ENCODE data around the gene DLGAP4. TPM values are rescaled to one million over a fixed set of nuclear protein-coding genes. Genes with fewer than 3 reads are reported as not detected.

Gene DLGAP4
- total and polyA plus RNA-seq, 10 of the 15 experiments (the other 5 are each of a cell fraction or from before 2014, with no cell fraction given): 0.42 to 43.3 (median 19.0) TPM

DNA sequence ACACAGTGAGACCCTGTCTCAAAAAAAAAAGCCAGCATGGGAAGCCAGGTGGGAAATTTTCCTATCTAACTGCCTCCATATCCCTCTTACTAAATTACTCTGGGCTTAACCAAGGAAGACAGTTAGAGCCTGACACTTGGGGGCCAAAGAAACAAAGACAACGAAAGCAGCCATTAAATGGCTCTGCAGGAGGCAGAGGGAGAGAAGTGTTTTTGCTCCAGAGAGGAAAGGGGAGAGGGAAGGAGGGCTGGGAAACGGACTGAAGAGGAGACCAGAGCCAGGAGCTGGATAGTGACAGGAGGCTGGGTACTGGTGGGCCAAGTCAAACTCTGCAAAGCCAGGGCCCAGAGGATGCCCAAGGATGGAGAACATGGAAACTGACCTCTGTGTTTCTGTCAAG lies 256.6 kb downstream of the DLGAP4 start:
- ChIA-PET SMC1A (ENCODE audit: uncharacterized antibody, unreplicated experiment) (interaction anchor here (1.2 kb wide), 1 partner anchor 8 kb away, joined by 5 read pairs; no protein-coding TSS in a partner anchor), RAD21 (ENCODE audit: unreplicated experiment) (no interaction called here), CTCF (no interaction called here), POLR2A (interaction anchor here (1.1 kb wide), 1 partner anchor 9 kb away, joined by 3 read pairs; no protein-coding TSS in a partner anchor)
- no TSS peak for BruUV-seq (replicated peaks)
- intact Hi-C loops (cut with micrococcal nuclease; ENCODE audit: unreplicated experiment): no loop called here
- in situ Hi-C loops (cut with MboI): no loop called here
- TF ChIP-seq CBFB (IDR thresholded peaks at IDR 0.05; ENCODE audit: low read depth): no peak
- no peak for TF ChIP-seq TCF7 (IDR thresholded peaks at IDR 0.05; ENCODE audit: borderline replicate concordance)
- TF ChIP-seq NFIC (IDR thresholded peaks at IDR 0.05; ENCODE audit: low read depth, low read length): no peak
- TF ChIP-seq STAT1 (conservative IDR thresholded peaks at IDR 0.05): no peak
- no peak for TF ChIP-seq ZNF207 (IDR thresholded peaks at IDR 0.05; ENCODE audit: borderline replicate concordance)
- TF ChIP-seq EP300 (IDR thresholded peaks at IDR 0.05; ENCODE audit: borderline replicate concordance in 1 of 2, control insufficient read depth in 1 of 2, low read depth in 2 of 2, low read length in 2 of 2): no peak
- TF ChIP-seq, protein P1, sequence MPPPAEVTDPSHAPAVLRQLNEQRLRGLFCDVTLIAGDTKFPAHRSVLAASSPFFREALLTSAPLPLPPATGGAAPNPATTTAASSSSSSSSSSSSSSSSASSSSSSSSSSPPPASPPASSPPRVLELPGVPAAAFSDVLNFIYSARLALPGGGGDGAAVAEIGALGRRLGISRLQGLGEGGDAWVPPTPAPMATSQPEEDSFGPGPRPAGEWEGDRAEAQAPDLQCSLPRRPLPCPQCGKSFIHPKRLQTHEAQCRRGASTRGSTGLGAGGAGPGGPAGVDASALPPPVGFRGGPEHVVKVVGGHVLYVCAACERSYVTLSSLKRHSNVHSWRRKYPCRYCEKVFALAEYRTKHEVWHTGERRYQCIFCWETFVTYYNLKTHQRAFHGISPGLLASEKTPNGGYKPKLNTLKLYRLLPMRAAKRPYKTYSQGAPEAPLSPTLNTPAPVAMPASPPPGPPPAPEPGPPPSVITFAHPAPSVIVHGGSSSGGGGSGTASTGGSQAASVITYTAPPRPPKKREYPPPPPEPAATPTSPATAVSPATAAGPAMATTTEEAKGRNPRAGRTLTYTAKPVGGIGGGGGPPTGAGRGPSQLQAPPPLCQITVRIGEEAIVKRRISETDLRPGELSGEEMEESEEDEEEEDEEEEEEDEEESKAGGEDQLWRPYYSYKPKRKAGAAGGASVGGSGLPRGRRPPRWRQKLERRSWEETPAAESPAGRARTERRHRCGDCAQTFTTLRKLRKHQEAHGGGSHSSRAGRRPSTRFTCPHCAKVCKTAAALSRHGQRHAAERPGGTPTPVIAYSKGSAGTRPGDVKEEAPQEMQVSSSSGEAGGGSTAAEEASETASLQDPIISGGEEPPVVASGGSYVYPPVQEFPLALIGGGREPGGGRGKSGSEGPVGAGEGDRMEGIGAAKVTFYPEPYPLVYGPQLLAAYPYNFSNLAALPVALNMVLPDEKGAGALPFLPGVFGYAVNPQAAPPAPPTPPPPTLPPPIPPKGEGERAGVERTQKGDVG (CRISPR knock-in tag; IDR thresholded peaks at IDR 0.05): no peak
- TF ChIP-seq CHD1 (IDR thresholded peaks at IDR 0.05; ENCODE audit: low read depth, low read length): no peak
- TF ChIP-seq YBX1 (IDR thresholded peaks at IDR 0.05): no peak
- TF ChIP-seq CEBPB (IDR thresholded peaks at IDR 0.05; ENCODE audit: borderline replicate concordance in 1 of 2, low read depth in 2 of 2, low read length in 2 of 2): no peak
- TF ChIP-seq SRF (IDR thresholded peaks at IDR 0.05; ENCODE audit: low read depth in 2 of 2, low read length in 2 of 2): no peak
- no peak for TF ChIP-seq IRF4 (IDR thresholded peaks at IDR 0.05; ENCODE audit: low read depth, low read length)
- TF ChIP-seq, protein P2, sequence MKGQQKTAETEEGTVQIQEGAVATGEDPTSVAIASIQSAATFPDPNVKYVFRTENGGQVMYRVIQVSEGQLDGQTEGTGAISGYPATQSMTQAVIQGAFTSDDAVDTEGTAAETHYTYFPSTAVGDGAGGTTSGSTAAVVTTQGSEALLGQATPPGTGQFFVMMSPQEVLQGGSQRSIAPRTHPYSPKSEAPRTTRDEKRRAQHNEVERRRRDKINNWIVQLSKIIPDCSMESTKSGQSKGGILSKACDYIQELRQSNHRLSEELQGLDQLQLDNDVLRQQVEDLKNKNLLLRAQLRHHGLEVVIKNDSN (IDR thresholded peaks at IDR 0.05; ENCODE audit: borderline replicate concordance, extremely low read length, insufficient read depth, low read depth, low read length): no peak
- Histone ChIP-seq H3K36me3 (ENCODE audit: control insufficient read depth in 2 of 2, insufficient read depth in 2 of 2, low read length in 1 of 2) (no peaks in the 10 kb centered on the region), H2AFZ (ENCODE audit: control insufficient read depth, low read depth, low read length) (no peak overlapping the region), H3K4me1 (ENCODE audit: control insufficient read depth, insufficient read depth, low read length) (no peaks in the 10 kb centered on the region), H3K9me3 (replicated peaks; ENCODE audit: control insufficient read depth, insufficient read depth, low read length) (peaks cover 5% of the 10 kb centered on the region; the same call in 2 of the 3 replicates), H3K27me3 (replicated peaks in 1 of 2; ENCODE audit: control insufficient read depth in 2 of 2, insufficient read depth in 2 of 2, low read length in 1 of 2) (no peaks in the 10 kb centered on the region), H3K4me3 (no peak overlapping the region), H4K20me1 (ENCODE audit: control insufficient read depth, insufficient read depth) (no peaks in the 10 kb centered on the region), H3K79me2 (ENCODE audit: control insufficient read depth, insufficient read depth, low read length) (no peaks in the 10 kb centered on the region), H3K27ac (ENCODE audit: control insufficient read depth, insufficient read depth) (no peak overlapping the region), H3K9ac (ENCODE audit: control insufficient read depth, insufficient read depth, low read length) (no peak overlapping the region), H3K4me2 (ENCODE audit: control insufficient read depth, insufficient read depth) (no peak overlapping the region)
- FAIRE-seq (no peak), ATAC-seq (no peak), DNase-seq (ENCODE audit: low read depth, low spot score) (no peak)
- 80% methylated on average over 2 of the region's 2 CpGs for WGBS (ENCODE audit: insufficient coverage, insufficient replicate concordance, low lambda C conversion rate, missing lambda C conversion rate)

Data from GM12878 (cell line).